Measurements from ENCODE around the gene CROCC2. TPM values are rescaled to one million over a fixed set of nuclear protein-coding genes. Genes with fewer than 3 reads are reported as not detected.

CROCC2 gene
- total RNA-seq, 1 experiment from 2014 or later, result not detected

GRCh38 chr2:240906911-240907590, 915 bp downstream of the CROCC2 start:
- no peak for TF ChIP-seq CBX3 (IDR thresholded peaks at IDR 0.05; ENCODE audit: low read depth)
- no peak for TF ChIP-seq FOSL1 (IDR thresholded peaks at IDR 0.05; ENCODE audit: low read depth)
- TF ChIP-seq YY1 (IDR thresholded peaks at IDR 0.05; ENCODE audit: extremely low read depth, insufficient replicate concordance, low read depth, low read length), result no peak
- TF ChIP-seq ZBTB33 (IDR thresholded peaks at IDR 0.05; ENCODE audit: extremely low read depth, insufficient replicate concordance, low read length), result no peak
- no peak for TF ChIP-seq CEBPB (IDR thresholded peaks at IDR 0.05; ENCODE audit: low read depth)
- no peak for TF ChIP-seq MAX (IDR thresholded peaks at IDR 0.05)
- TF ChIP-seq SRF (IDR thresholded peaks at IDR 0.05; ENCODE audit: low read depth), result no peak
- TF ChIP-seq TCF7L2 (IDR thresholded peaks at IDR 0.05; ENCODE audit: borderline replicate concordance, extremely low read depth, insufficient read depth, insufficient read length), result no peak
- intact Hi-C loops (cut with micrococcal nuclease), result no loop called here
- ATAC-seq, result no peak

More at GRCh38 chr2:240906911-240907590, 915 bp downstream of the CROCC2 start:
- H3K9ac ChIP-seq (ENCODE audit: low read length), result no peak overlapping the region
- no peaks in the 10 kb centered on the region for H4K20me1 ChIP-seq (ENCODE audit: insufficient read depth)
- H3K9me2 ChIP-seq (ENCODE audit: insufficient read depth), result no peaks in the 10 kb centered on the region
- peaks cover 12% of the 10 kb centered on the region; the same call in 1 of the 2 replicates for H3K27me3 ChIP-seq (ENCODE audit: insufficient read depth, low read length)
- DNase-seq (ENCODE audit: low read depth, low spot score), result no peak
- no peak overlapping the region for H2AFZ ChIP-seq (ENCODE audit: low read depth, low read length, poor library complexity, severe bottlenecking)
- POLR2A ChIA-PET, result no interaction called here
- H3K9me3 ChIP-seq (ENCODE audit: control insufficient read depth in 1 of 2, insufficient read depth in 1 of 2, low read depth in 1 of 2, low read length in 2 of 2), result no peaks in the 10 kb centered on the region
- H3K36me3 ChIP-seq (ENCODE audit: control insufficient read depth in 1 of 2, insufficient read depth in 2 of 2, low read length in 2 of 2), result no peaks in the 10 kb centered on the region
- BruUV-seq (replicated peaks), result no TSS peak
- H3K4me1 ChIP-seq (ENCODE audit: control insufficient read depth in 1 of 2, insufficient read depth in 2 of 2, low read length in 2 of 2), result no peaks in the 10 kb centered on the region
- CTCF ChIA-PET, result interaction anchor here (1.3 kb wide), 1 partner anchor 7 kb away, joined by 3 read pairs; no protein-coding TSS in a partner anchor
- H3K79me2 ChIP-seq (ENCODE audit: insufficient read depth, low read length), result no peaks in the 10 kb centered on the region
- no peak overlapping the region for H3K27ac ChIP-seq (ENCODE audit: low read depth, low read length)
- no peak overlapping the region for H3K4me3 ChIP-seq (replicated peaks in 1 of 2; ENCODE audit: low read depth in 1 of 2, low read length in 2 of 2)
- RAD21 ChIA-PET (ENCODE audit: low non-redundant PET in 1 of 2, low total read pairs in 2 of 2, uncharacterized antibody in 2 of 2, unreplicated experiment in 2 of 2), result no interaction called here
- no peak overlapping the region for H3K4me2 ChIP-seq (ENCODE audit: low read length)
